ENCODE results near the gene DNAI2. TPM values are rescaled to one million over a fixed set of nuclear protein-coding genes. Genes with fewer than 3 reads are reported as not detected.
A peak's percentile ranks its signal among the peaks of the same experiment; 100 is the strongest.
"Not testable (repeated sequence)": the region's sequence is repeated elsewhere in the genome, so short reads cannot be mapped to it uniquely, and the experiment has no call there.

Gene DNAI2
- total and polyA plus RNA-seq, 8 donors = 0.77 to 6.6 (median 4.1) TPM; not detected in 1

DNA sequence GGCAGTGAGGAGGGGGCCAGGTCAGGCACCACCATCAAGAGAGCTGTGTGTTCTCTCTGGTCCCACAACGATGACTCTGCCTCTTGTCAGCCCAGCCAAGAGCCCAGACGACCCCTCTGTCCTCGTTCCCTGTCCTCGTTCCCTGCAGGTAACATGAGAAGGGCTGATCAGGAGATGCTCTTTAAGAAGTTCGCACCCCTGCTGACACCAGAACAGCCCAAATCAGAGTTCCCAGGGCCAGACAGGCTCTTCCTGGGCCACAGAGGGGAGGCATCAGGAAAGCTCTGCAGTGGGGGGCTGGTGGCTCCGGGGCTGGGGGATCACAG lies 13.5 kb upstream of the DNAI2 start:
- ATAC-seq (no peak), DNase-seq (no peak)
- H3K9me3 ChIP-seq = no peaks in the 10 kb centered on the region
- no peak overlapping the region for H3K4me3 ChIP-seq
- intact Hi-C loops (cut with DNase I) = no loop called here
- H3K27ac ChIP-seq = no peak overlapping the region
- H3K4me1 ChIP-seq = no peaks in the 10 kb centered on the region
- H3K27me3 ChIP-seq = no peaks in the 10 kb centered on the region
- TF ChIP-seq, protein P1, sequence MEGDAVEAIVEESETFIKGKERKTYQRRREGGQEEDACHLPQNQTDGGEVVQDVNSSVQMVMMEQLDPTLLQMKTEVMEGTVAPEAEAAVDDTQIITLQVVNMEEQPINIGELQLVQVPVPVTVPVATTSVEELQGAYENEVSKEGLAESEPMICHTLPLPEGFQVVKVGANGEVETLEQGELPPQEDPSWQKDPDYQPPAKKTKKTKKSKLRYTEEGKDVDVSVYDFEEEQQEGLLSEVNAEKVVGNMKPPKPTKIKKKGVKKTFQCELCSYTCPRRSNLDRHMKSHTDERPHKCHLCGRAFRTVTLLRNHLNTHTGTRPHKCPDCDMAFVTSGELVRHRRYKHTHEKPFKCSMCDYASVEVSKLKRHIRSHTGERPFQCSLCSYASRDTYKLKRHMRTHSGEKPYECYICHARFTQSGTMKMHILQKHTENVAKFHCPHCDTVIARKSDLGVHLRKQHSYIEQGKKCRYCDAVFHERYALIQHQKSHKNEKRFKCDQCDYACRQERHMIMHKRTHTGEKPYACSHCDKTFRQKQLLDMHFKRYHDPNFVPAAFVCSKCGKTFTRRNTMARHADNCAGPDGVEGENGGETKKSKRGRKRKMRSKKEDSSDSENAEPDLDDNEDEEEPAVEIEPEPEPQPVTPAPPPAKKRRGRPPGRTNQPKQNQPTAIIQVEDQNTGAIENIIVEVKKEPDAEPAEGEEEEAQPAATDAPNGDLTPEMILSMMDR (IDR thresholded peaks at IDR 0.05) = no peak
- no peaks in the 10 kb centered on the region for H3K36me3 ChIP-seq

DNA sequence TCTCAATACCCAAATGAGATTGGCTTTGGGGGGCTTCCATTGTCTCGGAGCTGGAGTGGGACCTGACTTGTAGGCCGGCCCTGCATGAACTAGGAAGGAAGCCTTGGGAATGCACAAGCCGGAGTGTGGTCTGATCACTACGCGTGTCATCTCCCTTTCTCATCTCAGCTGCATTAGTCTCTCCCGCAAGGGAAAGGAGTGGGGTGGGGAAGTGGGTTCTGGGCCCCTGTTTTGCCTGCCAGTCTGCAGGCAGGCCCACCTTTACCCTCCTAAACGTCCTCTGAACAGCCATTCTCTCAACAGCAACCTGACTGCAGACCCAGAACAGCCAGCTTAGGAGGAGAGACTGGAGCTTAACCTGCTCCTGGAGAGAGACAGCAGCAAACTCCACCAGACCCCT lies 11.4 kb upstream of the DNAI2 start:
- intact Hi-C loops (cut with DNase I) = no loop called here
- DNase-seq (no peak), ATAC-seq (no peak)
- Histone ChIP-seq H3K36me3 (no peaks in the 10 kb centered on the region), H3K27ac (no peak overlapping the region), H3K9me3 (no peaks in the 10 kb centered on the region), H3K4me1 (no peaks in the 10 kb centered on the region), H3K4me3 (no peak overlapping the region), H3K27me3 (no peaks in the 10 kb centered on the region)
- TF ChIP-seq, protein P1 (IDR thresholded peaks at IDR 0.05) = no peak

DNA sequence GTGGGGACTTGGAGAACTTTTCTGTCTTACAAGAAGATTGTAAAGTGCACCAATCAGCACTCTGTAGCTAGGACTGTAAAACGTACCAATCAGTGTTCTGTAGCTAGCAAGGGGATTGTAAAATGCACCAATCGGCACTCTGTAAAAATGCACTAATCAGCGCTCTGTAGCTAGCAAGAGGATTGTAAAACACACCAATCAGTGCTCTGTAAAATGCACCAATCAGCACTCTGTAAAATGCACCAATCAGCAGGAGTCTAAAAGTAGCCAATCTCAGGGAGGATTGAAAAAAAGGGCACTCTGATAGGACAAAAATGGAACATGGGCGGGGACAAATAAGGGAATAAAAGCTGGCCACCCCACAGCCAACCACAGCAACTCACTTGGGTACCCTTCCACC lies 7.0 kb upstream of the DNAI2 start:
- H3K4me1 ChIP-seq; DNase-seq; ATAC-seq; H3K27ac ChIP-seq; intact Hi-C loops (cut with DNase I); H3K36me3 ChIP-seq; H3K4me3 ChIP-seq; H3K27me3 ChIP-seq; H3K9me3 ChIP-seq: not testable (repeated sequence)

DNA sequence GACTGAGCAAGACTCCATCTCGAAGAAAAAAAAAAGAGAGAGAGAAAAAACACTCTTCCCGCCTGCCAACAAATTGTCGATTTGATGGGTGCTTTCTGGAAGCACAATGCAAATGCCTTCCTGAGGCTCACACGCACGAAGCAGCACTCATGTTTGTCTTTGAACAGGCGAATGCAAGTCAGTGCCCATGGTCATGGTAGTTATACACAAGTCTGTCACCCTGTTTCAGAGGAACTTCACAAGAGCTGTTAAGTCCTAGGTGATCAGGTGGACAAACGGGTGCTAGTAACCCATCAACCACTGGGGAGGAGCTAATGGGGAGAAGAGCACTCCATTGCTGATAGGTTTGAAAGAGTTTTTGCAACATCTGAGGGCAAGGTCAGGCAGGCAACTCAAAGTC lies 6.5 kb upstream of the DNAI2 start:
- H3K9me3 ChIP-seq = no peaks in the 10 kb centered on the region
- peak; percentile 40 for ATAC-seq
- no peaks in the 10 kb centered on the region for H3K36me3 ChIP-seq
- peaks cover 0 to 2% of the 10 kb centered on the region in 2 donors for H3K27me3 ChIP-seq
- peak overlapping the region in 1 of 2 donors; percentile 62 for H3K27ac ChIP-seq
- H3K4me1 ChIP-seq = no peaks in the 10 kb centered on the region
- intact Hi-C loops (cut with DNase I) = no loop called here
- no peak for DNase-seq
- TF ChIP-seq, protein P1 (IDR thresholded peaks at IDR 0.05) = no peak
- H3K4me3 ChIP-seq = no peak overlapping the region

DNA sequence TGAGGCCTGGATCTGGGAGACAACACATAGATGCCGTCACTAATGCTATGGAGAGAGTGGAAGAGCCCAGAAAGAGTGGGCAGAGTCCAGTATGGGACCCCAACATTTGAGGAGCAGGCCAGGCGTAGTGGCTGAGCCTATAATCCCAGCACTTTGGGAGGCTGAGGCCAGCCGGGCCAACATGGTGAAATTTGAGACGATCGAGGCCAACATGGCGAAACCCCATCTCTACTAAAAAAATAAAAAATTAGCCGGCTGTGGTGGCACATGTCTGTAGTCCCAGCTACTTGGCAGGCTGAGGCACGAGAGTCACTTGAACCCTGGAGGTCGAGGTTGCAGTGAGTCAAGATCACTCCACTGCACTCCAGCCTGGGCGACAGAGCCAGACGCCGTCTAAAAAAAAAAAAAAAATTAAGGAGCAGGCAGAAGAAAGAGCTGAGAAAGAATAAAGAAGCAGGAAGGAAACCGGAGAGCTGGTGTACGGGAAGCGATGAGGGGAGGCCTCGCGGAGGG lies 6.0 kb upstream of the DNAI2 start:
- Histone ChIP-seq H3K27ac (peak overlapping the region; percentile 60 to 62), H3K4me1 (no peaks in the 10 kb centered on the region), H3K36me3 (no peaks in the 10 kb centered on the region), H3K9me3 (no peaks in the 10 kb centered on the region), H3K27me3 (peaks cover 0 to 7% of the 10 kb centered on the region in 2 donors), H3K4me3 (no peak overlapping the region)
- peak in 1 of 4 donors; percentile 73 for DNase-seq
- peak; percentile 66 for ATAC-seq
- TF ChIP-seq, protein P1 (IDR thresholded peaks at IDR 0.05) = no peak
- intact Hi-C loops (cut with DNase I) = no loop called here

DNA sequence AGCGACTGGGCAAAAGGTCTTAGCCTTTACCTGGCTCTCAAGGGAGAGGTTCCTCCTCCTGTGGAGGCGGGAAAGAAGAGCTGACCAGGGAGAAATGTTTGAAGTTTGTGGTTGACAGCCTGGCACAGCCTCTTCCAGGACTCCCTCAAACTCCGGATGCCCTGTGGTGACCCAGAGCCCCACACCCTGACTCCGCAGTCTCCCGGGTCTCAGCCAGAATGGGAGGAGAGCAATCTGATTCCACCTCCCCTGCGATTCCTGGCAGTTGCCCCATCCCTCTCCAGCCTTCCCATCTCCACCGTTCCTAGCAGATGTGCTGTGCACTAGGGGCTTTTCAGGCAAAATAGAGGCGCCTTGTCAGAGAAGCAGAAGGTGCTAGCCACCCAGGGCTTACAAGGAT lies 5.5 kb upstream of the DNAI2 start:
- TF ChIP-seq, protein P1 (IDR thresholded peaks at IDR 0.05) = no peak
- Histone ChIP-seq H3K9me3 (no peaks in the 10 kb centered on the region), H3K4me3 (no peak overlapping the region), H3K36me3 (no peaks in the 10 kb centered on the region), H3K27ac (peak overlapping the region; percentile 60 to 62), H3K4me1 (no peaks in the 10 kb centered on the region), H3K27me3 (peaks cover 0 to 10% of the 10 kb centered on the region in 2 donors)
- ATAC-seq (peak; percentile 57), DNase-seq (peak in 1 of 4 donors; percentile 51)
- intact Hi-C loops (cut with DNase I) = no loop called here
